T follicular helper cell (primary cell): ENCODE measurements around the gene PTPDC1.

Experiments used
- DNase-seq: peaks from one replicate; pipeline ENCODE4 v3.0.0-alpha.2; 2020; ENCODE audit warnings: low read depth

PTPDC1 gene

DNA sequence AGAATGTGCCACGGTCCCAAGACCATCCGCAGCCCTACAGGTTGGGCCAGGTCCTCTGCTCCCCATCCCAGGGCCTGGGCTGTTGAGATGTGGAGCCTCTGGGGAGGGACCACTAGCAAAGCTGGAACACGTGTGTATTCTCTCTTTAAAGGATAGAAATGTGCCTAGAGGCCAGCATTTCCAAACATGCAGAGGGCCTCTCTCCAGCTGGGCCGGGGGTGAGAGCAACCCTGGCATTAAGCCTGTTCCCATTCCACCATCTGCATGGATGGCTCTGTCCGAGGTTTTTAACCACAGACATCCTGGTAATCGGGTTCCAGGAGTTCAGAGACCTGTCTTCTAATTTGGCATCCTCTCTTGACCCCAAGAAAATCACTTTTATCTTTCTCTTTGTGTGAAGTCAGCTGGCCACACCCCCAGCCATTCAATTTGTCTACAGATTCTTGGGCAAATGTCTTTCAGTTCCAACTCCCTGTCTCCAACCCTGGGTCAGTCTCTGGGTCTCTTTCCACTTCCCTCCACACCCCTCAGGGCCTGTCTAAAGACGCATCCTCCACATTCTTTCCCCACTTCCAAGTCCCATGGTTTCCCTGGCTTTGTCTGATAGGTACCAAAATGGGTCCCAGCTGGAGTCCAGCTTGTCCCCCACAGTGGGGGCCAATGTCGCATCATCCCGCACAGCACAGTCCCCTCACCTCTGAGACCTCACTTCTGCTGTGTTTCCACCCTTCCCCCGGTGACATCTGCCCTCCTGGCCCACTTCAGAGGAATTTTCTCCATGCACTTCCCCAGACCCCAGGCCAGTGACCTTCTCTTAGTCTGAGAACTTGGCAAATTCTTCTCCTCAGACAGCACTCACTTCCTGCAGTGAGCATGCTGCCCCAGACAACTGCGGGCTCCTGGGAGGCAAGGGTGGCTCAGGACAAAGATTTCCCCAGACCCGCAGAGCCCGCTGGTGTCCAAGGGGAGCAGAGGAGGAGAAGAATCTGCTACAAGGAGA is 56.8 kb downstream of the PTPDC1 start:
- DNase-seq = no peak

DNA sequence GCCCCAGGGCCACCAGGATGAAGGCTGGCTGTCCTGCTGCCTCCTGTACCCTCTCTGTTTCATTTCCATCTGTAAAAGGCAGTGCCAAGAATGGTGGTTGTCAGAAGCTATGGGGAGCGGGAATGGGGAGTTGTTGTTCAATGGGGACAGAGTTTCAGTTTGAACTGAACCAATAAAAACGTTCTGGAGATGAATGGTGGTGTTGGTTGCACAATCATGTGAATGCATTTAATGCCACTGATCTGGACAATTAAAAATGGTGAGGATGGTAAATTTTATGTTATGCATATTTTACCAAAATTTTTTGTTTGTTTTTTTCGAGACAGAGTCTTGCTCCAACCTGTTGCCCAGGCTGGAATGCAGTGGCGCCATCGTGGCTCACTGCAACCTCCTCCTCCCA is 58.1 kb downstream of the PTPDC1 start:
- DNase-seq = no peak

DNA sequence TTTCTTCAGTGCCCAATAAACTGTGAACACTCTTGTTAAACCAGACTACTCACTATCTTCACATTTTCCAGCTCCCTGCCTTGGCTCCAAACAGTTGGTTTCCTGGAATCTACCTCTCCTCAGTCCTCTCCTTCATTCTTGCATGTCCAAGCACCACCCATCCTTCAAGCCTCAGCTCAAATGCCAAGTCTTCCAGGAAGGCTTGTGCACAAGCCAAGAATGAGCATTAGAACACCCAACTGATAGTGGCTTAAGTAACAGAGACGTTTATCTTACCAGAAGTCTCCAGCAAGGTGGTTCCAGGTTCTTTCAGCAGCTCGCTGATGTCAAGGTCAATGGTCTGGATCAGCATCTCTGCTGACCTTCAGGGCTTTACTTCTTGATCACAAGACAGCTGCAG is 60.1 kb downstream of the PTPDC1 start:
- no peak for DNase-seq

DNA sequence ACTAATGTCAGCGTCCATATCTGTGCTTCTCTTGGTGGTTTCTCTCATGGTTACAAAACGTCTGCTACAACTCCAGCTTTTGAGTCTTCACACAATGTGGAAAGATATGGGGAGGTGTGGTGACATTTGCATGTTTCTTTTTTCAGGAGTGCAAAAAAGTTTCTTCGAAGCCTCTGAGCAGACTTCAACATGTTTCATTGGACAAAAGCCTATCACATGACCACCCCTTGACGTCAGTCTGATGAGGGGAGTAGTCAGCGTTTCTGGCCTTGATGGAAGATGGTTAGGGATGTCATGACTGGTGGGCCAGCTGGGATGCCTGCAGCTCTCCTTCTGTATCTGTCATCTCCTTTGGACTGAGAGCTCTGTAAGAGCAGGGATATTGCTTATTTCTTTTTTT is 61.4 kb downstream of the PTPDC1 start:
- no peak for DNase-seq

DNA sequence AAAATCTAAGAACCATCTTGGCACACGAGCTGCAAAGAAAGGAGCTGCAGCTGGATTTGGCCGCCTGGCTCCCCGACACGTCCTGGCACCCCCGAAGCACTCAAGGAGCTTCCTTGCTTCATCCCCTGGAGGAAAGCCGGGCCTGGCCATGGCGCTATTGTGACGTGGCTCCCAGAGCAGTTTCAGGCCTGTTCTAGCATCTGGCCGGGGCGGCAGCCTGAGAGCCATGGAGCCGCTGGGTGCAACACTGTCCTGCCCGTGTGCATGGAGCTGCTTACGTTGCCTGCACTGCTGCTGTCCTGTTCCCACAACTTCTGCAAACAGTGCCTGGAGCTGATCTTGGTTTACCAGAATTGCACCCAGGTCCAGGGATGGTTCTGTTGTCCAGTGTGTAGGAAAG is 63.5 kb downstream of the PTPDC1 start:
- DNase-seq = no peak

DNA sequence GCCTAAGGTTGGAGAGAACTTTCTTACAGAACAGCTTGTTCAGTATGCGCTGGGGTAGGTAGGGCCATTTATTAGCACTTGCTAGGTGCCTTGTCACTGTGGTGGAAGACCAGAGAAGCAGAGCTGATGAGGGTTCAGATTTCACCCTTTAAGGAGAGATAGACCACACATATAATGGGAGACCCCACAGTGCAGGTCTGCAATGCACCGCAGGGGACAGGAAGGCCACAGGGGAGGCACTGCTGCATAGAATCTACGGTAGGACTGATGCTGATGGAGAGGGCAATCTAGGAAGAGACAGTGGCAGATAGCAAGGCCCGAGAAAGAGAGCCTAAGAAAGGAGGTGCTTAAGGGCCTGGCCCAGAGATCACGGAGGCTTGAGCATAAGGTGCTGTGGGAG is 64.2 kb downstream of the PTPDC1 start:
- DNase-seq = no peak

- no peak for DNase-seq
These were observed 65.4 kb downstream of the PTPDC1 start for GRCh38 chr9:94149696-94150095.

DNA sequence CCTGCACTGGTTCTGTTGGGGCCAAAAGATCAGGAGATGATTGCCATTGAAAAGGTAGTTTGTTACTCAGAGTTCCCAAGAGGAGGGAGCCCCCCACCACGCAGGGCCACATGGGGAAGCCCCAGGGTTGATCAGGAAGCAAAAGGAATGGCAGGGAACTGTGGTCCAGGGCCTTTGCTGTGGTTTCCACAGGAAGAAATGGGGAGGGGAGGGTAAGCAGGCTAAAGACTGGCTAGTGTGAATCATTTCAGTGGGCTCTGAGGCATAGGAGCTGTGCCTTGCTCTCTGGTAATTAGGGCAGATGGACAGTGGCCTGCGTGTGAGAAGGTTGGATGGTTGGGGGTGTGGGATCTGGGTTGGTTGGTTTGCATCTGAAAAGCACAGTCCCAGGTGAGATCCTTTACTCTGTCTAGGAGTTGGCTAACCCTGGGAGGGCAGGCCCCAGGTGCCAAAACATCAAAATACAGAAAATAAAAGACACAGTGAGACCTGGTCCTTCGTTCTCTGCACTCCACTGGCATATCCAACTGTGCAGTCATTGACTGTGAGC is 66.1 kb downstream of the PTPDC1 start:
- DNase-seq = no peak

- DNase-seq = no peak
These were observed 66.8 kb downstream of the PTPDC1 start for GRCh38 chr9:94150890-94151650.

GRCh38 chr9:94153905-94154304 is 69.6 kb downstream of the PTPDC1 start:
- no peak for DNase-seq

DNA sequence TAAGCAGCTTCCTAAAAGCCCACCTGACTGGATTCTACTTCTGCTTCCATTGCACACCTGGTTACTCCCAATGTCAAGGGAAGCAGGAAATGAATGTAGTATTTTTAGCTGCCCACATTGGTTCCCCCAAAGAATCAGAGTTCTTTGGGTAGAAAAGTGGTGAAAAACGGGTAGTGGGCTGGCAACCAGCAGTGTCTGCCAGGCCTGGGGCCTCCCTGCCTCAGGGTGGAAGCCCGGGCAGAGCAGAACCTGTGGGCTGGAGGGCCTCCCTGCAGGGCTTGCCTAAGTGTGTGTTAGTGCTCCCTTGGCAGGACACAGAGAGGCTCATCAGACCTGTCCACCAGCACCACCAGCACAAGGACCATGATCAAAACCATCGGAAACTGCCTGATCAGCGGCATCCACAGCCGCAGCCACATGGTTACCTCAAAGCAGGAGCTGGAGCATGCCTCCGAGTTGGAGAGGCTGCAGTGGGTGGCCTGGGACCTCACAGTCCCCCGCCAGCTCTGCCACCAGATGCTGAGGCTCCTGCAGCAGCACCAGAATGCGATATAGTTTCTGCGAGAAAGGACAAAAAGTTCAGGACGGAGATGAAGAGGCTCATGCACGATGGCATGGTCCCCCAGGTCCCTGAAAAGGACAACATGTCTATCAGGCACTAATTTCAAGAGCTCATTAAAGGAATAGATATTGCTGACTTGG is 72.2 kb downstream of the PTPDC1 start:
- no peak for DNase-seq

DNA sequence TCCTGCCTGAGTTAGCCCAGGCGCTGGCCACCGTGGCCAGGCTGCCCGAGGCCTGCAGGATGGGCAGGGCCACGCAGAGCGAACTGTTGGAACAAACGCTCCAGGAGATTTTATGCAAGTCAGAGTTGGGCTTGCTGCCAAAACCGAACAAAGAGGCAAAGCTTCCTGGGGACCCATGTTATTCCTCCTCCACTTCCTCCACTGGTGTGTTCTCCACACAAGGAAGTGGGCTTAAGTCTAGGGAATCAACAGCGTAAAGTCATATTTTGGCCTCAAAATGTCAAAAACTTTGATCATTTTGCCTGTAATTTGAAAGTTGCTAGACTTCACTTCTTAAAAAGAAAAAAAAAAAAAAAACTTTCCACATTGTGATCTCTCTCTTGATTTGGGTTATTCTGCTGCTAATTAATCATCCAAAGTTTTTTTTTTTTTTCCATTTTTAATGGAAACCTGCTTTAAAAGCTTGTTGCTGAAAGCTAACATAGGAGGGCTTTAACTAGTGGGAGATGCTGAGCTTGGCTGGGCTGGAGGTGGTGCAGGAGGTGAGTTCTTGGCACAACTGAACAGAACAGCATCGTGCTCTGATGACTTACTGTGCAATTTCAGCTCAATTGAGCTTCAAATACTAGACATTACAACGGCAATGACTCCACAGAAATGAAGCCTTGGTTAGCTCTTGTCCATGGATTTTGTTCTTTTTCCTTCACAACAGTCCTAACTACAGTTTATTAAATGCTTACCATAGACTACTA is 73.0 kb downstream of the PTPDC1 start:
- no peak for DNase-seq
